HG03097 (cell line): ENCODE data around the gene CPED1.

ENCODE experiments used
- ATAC-seq: cut with Tn5 transposase; IDR thresholded peaks from one replicate; pipeline ENCODE4 v1.9.1; 2021; ENCODE audit not compliant: unreplicated experiment, low FRiP score

CPED1 gene

GRCh38 chr7:120988591-120989256 lies at the start of gene CPED1:
CPED1 (plus strand) TSS chr7:120988711; CDS start chr7:120989622, 911 bp downstream.
- ATAC-seq, result peak; percentile 48

- ATAC-seq, result no peak
Measured at GRCh38 chr7:120939345-120939744, 49.2 kb upstream of the CPED1 start.

GRCh38 chr7:120941064-120941463 lies 47.4 kb upstream of the CPED1 start:
- no peak for ATAC-seq

GRCh38 chr7:120941856-120942255 lies 46.7 kb upstream of the CPED1 start:
- ATAC-seq, result no peak

GRCh38 chr7:120942861-120943260 lies 45.6 kb upstream of the CPED1 start:
- ATAC-seq, result no peak

- ATAC-seq, result no peak
Measured at GRCh38 chr7:120944826-120945562, 43.5 kb upstream of the CPED1 start.

- ATAC-seq, result no peak
Measured at GRCh38 chr7:120947980-120948379, 40.5 kb upstream of the CPED1 start.

- no peak for ATAC-seq
Measured at GRCh38 chr7:120949393-120949911, 39.1 kb upstream of the CPED1 start.

GRCh38 chr7:120949998-120950538 lies 38.4 kb upstream of the CPED1 start:
- ATAC-seq, result no peak

GRCh38 chr7:120950539-120951308 lies 37.8 kb upstream of the CPED1 start, which contains the start of gene ING3:
ING3 (plus strand) TSS chr7:120950777; CDS start chr7:120950897, 120 bp downstream.
- peak; percentile 98 for ATAC-seq

- ATAC-seq, result no peak
Measured at GRCh38 chr7:120951309-120951699, 37.2 kb upstream of the CPED1 start.

- ATAC-seq, result no peak
Measured at GRCh38 chr7:120951826-120952225, 36.7 kb upstream of the CPED1 start.

- ATAC-seq, result peak; percentile 42
Measured at GRCh38 chr7:120955577-120956149, 32.8 kb upstream of the CPED1 start.

GRCh38 chr7:120959929-120960484 lies 28.5 kb upstream of the CPED1 start:
- ATAC-seq, result no peak

GRCh38 chr7:120960714-120961113 lies 27.8 kb upstream of the CPED1 start:
- ATAC-seq, result no peak

GRCh38 chr7:120961638-120962173 lies 26.8 kb upstream of the CPED1 start:
- no peak for ATAC-seq

GRCh38 chr7:120964088-120964487 lies 24.4 kb upstream of the CPED1 start:
- no peak for ATAC-seq

GRCh38 chr7:120966961-120967360 lies 21.6 kb upstream of the CPED1 start:
- no peak for ATAC-seq

- ATAC-seq, result no peak
Measured at GRCh38 chr7:120973849-120974248, 14.7 kb upstream of the CPED1 start.
